Stimulated activated CD8-positive, alpha-beta memory T cell treated with anti-CD3 and anti-CD28 coated beads, Interleukin-7, amount 100 ng/mL, for 4 hours (primary cell): ENCODE data around the gene ERC2.

Experiments used
- DNase-seq, 2 donors: peaks; one replicate each; pipeline ENCODE4 v3.0.0-alpha.2; 2020; ENCODE audit warnings: low read depth in 2 of 2

Gene ERC2

GRCh38 chr3:55621026-55621422 lies 847.2 kb downstream of the ERC2 start:
- no peak for DNase-seq

- DNase-seq, result no peak
Observed at GRCh38 chr3:55620351-55621025, 847.8 kb downstream of the ERC2 start.

DNA sequence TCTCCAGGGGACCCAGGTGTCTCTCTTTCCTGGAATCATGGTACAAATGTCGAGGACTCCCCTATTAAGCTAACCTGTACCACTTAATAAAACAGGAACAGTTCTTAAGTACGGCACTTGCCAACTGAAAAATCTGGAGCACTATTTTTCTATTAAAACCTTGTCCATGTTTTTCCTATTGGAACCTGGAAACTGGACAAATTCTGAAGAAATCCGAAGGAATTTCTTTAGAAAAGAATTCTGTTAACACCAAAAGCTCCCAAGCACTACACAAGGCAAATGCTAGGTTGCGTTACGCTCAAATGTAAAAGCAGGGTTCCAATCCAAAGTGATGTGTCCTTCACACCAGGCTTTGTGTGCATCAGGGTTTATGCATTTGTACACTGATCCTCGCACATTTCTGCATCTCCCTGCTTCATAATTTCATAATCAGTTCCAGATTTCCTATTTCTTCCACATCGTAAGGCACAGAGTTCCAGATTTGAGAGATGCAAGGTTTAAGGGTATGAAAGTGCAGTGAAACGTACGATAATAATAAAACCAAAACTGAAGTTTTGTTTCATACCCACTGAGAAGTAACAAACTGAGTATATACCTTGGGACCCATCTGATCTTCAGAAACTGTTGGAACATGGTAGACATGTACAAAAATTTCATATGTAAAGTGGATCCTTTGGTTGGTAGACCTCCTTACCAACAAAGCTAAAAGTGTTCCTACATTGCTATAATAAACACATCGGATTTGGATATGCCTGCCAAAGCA lies 849.0 kb downstream of the ERC2 start:
- no peak for DNase-seq

DNA sequence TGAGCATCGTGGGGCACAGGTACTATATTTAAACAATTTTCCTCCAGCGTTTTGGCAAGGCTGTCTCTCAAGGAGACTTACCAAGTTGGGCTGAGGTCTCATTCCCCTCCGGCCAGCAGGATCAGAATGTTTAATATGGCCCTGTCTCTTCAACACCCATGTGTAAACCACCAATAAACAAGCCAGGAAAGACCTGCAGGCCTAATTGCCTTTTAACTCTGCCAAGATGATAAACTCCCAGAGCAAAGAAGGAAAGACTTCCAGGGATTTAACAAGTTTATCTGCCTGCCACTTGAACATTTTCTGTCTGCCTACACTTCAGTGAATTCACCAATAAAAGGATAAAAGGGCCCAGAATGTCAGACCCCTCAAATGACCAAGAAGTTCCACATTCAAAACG lies 850.9 kb downstream of the ERC2 start:
- DNase-seq, result no peak

GRCh38 chr3:55616803-55617202 lies 851.5 kb downstream of the ERC2 start:
- DNase-seq, result no peak

DNA sequence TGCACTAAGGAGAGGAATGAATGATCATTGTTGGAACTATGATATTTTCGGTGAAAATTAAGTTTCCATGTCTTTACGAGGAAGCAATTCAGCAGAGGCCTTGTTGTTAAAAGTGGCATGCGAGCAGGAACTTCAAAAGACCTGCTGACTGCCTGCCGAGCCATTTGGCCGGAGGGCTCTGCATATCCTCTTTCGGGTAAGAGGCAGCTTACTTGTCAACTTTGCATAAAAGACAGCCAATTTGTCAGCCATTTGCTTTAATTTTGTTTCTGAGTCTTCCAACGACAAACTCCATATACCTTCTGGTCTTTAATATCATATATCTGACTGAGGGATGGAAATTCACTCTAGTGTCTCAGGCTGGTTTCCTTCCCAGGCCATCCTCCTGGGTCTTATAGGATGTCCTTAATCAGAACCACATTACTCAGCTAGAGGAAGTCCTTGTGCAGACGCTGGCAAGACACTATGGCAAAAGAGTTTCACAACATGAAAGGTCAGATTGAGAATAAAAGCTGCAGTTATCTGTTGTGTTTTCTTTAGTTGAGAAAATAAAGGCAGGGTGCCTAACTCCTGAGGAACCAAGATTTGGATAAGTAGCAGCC lies 852.5 kb downstream of the ERC2 start:
- DNase-seq, result no peak

DNA sequence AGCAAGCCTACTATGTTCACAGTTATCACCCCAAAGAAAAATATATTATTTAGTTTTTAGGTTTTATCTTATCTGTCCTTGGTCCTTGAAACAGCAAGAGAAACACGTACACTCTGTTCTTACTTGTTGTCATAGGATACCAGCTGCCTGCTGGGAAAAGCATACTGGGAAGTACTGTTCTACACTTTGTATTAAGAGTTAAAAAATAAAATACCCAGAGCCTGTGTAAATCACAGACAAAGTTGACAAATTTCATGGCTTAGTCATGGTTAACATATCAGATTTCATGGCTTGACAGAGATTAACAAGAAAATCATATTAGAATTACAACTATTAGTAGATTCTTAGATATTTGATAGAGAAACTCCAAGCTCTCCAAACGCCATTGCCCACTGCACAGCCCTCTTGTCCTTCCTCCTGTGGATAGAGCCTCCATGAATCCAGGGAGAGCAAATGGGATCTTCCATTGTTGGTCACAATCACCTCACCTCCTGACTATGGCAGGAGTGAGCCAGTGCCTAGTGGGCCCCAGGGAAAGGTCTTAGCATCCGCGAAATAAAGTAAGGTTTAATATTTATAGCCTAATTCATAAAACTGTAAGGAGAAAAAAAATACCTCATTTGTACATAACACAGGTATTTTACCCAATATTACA lies 853.1 kb downstream of the ERC2 start:
- no peak for DNase-seq

DNA sequence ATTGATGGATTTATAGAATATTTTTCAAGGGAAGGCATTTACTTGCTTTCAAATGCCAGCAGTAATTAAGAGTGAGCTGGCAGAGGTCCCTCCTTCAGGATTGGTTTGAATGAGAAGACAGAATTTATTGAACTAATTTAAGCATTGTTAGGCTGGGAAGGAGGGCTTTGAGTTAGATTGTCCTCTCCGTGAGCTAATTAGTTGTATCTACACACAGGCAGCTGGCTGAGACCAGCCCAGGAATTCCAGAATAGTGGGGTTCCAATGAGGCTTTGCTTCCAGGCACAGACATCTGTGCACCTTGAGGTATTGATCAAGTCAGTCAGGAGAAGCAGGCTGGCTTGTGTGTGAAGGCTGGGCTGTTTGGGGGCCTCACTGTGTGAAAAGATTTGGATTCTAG lies 857.1 kb downstream of the ERC2 start:
- DNase-seq, result no peak

DNA sequence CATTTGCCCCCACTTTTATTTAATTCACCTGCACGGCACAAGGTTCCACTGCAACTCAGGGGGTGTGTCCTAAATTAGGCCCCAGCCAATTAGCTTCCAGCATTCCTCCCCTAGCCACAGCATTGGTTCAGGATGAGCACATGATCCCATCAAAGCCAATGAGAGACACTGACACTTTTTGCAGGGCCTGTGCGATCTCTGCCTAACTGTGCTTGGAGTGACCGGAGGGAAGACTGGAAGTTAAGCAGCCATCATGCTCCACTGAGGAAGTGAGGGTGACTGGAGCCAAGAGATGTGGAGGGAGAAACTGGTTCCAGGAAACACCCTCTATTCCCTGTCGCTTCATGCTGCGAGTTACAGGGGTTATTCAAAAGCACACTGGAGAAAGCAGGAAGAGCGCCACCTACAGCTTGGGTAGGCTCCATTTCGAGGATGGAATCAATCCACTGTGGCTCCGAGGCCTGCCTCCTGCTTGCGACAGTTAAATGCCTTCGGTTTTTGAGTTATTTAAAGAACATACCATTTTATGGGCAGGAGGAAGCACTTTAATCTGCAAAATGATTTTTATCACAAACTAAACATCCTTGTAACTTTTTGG lies 858.9 kb downstream of the ERC2 start:
- no peak for DNase-seq

DNA sequence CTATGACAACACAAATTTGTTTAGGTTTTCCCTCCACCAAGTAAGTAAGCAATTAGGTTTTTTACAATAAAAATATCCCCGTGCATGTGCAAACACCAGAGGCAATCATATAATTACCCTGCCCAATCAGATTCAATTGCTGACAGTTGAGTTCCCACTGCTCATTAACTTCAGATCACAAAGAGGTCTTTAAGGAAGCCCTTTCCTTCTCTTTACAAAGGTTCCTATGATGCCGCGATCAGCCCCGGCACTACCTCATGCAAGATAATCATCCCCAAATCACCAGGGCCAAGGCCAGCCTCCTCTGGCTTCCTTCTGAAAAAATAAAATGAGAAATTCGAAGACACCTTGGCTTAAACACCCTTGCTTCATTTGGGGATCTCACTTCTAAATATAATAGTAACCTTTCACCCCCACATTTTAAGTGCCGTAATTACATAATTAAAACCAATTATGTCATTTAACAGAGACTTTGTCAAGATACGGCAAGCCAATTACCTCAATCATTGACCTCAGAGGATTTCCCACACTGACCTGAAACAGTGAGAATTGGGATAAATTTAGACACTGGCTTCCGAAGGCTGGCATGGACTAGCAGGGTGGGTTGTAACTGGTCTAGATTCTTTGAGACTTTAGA lies 859.8 kb downstream of the ERC2 start:
- DNase-seq, result no peak

DNA sequence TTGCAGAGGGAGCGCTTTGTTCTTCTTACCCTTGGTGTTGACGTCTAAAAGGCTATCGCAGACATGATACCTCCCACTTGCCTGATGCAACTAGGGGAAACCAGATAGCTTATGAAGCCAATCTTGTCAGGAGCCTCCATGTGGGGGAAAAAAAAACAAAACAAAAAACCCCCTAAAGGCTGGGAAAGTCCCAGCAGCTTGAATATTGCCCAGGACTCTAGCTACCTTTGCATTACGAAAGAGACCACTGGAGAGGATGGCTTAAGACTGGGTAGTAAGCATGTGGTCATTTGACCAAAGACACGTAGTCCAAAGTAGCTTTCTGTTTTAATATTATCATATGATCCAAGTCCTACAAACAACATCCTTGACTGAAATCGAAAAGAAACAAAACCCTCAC lies 860.4 kb downstream of the ERC2 start:
- DNase-seq, result no peak

- no peak for DNase-seq
Observed at GRCh38 chr3:55607175-55607574, 861.1 kb downstream of the ERC2 start.

DNA sequence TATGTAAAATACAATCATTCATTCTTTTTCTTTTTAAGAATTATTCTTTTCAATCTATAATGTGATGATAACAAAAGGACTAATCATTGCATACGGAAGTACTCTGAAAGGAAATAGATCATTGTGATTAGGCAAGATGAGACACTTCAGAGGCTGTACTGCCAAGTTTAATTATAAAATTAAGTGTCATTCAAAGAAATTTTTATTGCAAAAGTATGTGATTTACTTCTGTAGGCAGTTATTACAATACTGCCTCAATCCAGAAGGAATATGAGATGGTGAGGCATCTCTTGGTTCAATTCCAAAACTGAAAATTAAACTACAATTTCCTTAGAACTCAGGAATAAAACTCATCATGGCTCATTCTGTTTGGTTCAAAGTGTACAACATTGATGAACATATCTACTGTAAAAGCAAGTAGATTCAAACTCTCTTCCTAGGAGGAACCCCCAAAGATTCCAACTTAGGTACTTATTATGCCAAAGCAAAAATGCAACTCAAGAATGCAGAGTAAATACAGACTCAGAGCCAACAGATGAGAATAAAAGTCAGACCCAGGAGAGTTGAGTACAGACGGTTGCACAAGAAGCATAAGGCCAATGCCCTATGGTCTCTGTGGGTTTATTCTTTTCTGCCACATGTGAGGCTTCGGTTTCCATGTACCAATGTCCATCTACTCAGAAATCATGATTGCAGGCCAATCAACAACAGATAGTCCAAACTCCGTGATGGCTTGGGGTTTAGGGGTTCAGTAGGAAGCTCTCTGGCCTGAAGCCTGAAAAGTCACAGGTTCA lies 862.6 kb downstream of the ERC2 start:
- no peak for DNase-seq

DNA sequence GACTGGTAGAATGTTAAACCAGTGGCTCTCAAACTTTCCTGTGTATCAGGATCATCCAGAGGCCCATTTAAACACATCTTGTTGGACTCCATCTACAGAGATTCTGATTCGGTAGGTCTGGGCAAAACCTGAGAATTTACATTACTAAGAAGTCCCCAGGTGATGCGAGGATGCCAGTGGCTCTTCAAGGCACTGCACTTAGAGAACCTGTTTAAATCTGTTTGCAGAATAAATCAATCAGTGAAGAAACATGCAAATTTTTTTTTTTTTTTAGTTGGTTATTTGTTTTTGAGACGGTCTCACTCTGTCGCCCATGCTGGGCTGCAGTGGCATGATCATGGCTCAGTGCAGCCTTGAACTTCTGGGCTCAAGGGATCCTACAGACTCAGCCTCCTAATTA lies 863.4 kb downstream of the ERC2 start:
- no peak for DNase-seq

DNA sequence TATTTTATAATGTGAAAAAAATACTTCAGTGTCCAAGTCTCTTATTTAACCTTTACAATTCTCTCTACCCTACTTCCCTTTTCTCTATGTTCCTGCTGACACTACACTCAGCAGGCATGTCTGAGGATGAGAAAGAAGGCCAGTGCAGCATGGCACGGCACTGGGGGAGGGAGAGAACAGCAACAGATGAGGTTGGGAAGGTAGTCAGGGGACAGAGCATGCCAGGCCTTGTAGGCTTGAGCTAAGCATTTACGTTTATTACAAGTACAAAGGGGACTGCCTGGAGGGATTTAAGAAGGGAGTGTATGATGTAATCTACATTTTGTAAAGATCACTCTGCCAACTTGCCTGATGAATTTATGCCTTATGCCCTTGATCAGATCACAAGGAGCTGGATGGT lies 863.9 kb downstream of the ERC2 start:
- DNase-seq, result no peak

DNA sequence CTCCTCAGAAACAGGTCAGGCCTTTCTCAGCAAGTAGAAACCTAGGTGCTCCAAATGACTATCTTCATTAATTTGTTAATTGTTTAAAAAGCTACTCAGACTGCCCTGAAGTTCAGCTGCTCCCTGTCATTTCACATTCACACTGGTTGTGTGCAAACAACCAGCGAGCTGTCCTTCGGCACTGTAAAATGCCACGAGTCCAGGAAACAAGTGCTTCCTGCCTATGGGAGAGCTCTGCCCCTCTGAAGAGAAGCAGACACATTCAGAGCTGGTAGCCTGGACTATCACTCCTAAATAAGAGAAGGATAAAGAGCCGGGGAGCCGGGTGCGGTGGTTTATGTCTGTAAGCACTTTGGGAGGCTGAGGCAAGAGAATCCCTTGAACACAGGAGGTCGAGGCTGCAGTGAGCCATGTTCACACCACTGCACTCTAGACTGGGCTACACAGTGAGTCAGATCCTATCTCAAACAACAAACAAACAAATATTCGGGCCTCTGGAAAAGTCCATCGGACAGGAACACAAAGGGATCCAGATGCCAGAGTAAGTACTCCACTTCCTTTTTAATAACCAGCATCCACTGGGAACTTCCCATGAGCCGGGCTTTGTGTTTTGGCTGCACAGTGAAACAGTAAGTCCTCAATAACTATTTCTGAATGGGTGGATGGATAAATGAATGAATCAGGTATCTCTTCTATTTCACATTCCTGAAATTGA lies 866.7 kb downstream of the ERC2 start:
- no peak for DNase-seq

GRCh38 chr3:55598224-55598623 lies 870.0 kb downstream of the ERC2 start:
- DNase-seq, result no peak

- no peak for DNase-seq
Observed at GRCh38 chr3:55597641-55598040, 870.6 kb downstream of the ERC2 start.

DNA sequence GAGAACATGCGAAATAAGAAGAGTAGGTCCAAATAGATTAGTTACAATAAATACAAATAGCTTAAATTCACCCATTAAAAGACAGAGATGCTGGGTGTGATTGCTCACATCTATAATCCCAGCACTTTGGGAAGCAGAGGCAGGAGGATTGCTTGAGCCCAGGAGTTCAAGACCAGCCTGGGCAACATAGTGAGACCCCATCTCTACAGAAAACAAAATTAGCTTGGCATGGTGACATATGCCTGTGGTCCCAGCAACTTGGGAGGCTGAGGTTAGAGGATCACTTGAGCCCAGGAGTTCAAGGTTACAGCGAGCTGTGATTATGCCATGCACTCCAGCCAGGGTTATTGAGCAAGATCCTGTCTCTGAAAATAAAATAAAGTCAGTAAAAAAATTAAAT lies 872.1 kb downstream of the ERC2 start:
- DNase-seq, result no peak

DNA sequence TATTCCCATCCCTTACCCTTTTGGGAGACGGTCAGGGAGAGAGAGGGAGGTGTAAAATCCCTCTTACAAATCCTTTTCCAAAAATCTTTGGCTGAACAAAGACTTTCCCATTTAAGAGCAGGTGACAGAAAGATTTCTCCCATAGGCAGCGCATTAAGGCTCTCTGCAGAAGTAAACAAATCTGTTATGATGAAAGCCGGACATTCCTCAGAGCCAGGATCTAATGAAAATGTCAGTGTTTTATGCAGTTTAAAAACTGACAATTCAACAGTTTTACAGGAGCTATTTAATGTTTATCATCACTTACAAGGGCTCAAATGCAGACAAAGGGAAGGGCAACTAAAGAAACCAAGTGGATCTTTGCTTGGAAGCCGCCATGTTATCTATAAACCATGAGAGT lies 872.8 kb downstream of the ERC2 start:
- DNase-seq, result no peak
